Heart left ventricle (tissue), 13 donors: ENCODE data around the gene BCAN.

Experiments used
- CTCF ChIP-seq, 12 donors: fragments of 200-600 bp; sonication (generic) in 4 of 12; IDR thresholded peaks; one replicate each; pipeline versions ENCODE4 v1.5.0 to v1.8.0; 2018 to 2022; ENCODE audit warnings: antibody characterized with exemption in 12 of 12, mild to moderate bottlenecking in 5 of 12
- POLR2A ChIP-seq, 2 donors: fragments of 450-650 bp; IDR thresholded peaks; one replicate each; pipeline ENCODE4 v1.6.1; 2017; ENCODE audit warnings: antibody characterized with exemption in 2 of 2, mild to moderate bottlenecking in 2 of 2, moderate library complexity in 2 of 2
- donor health status: ischemic (EF 13 %, LVEDD 7.1; RV severe dilation, severe dysfunction).
- donor health status: DM: no; HTN: yes; CAD: no.
- donor health status: DM: no; HTN: no; CAD: no.
- donor health status: ischemic (EF 25% LVEDD 6.9; RV normal size, moderate dysfunction).
- donor health status: ischemic (EF 25% LVEDD 5.7; RV mildly dilated, moderate dysfunction).
- donor health status: ischemic (EF 35%, LVEDD 5.7; RV mildly dilated, moderate dysfunction).
- donor health status: nonischemic (EF 11% LVEDD 7.7; RV severe dilation, severe dysfunction).
- donor health status: DM: yes; HTN: yes; CAD: no.
- donor health status: PGD.
- donor health status: ischemic (EF 29% LVEDD 5.4; RV normal size, mild dysfunction).
- donor health status: nonischemic (EF 23%, LVEDD 6.1; RV moderate dilation, normal function).

GRCh38 chr1:156627313-156627880 is 14.5 kb upstream of the BCAN start:
- TF ChIP-seq CTCF (IDR thresholded peaks at IDR 0.05) (peak; percentile 37 to 71 (median 62)), POLR2A (IDR thresholded peaks at IDR 0.05) (no peak)
